Choroid plexus epithelial cell (primary cell): ENCODE measurements around the gene FAR2.

ENCODE experiments used
- DNase-seq: peaks from one replicate; pipeline ENCODE4 v3.0.0-alpha.2; 2010; ENCODE audit warnings: low read depth
- H3K4me3 ChIP-seq: 2 replicates; pipeline ENCODE4 v1.5.1; 2011; ENCODE audit warnings: low read depth, mild to moderate bottlenecking, control low read depth, low read length, moderate library complexity
- CTCF ChIP-seq: conservative IDR thresholded peaks from 2 replicates; pipeline ENCODE4 v1.5.1; 2011; ENCODE audit warnings: low read depth, mild to moderate bottlenecking, control low read depth, inconsistent platforms, low read length, moderate library complexity

The FAR2 gene

GRCh38 chr12:29216797-29217575 lies 67.9 kb downstream of the FAR2 start:
- TF ChIP-seq CTCF = no peak
- DNase-seq = peak; percentile 67

GRCh38 chr12:29220632-29221336 lies 71.7 kb downstream of the FAR2 start:
- no peak for DNase-seq
- TF ChIP-seq CTCF = no peak
- no peak overlapping the region for H3K4me3 ChIP-seq

More at GRCh38 chr12:29216797-29217575, 67.9 kb downstream of the FAR2 start:
- H3K4me3 ChIP-seq = no peak overlapping the region

GRCh38 chr12:29222200-29222599 lies 73.1 kb downstream of the FAR2 start:
- no peak for DNase-seq
- no peak for TF ChIP-seq CTCF
- no peak overlapping the region for H3K4me3 ChIP-seq

GRCh38 chr12:29223426-29223825 lies 74.3 kb downstream of the FAR2 start:
- no peak overlapping the region for H3K4me3 ChIP-seq
- no peak for TF ChIP-seq CTCF
- no peak for DNase-seq

GRCh38 chr12:29223956-29224543 lies 75.0 kb downstream of the FAR2 start:
- no peak for TF ChIP-seq CTCF
- H3K4me3 ChIP-seq = no peak overlapping the region
- DNase-seq = peak; percentile 31

GRCh38 chr12:29224572-29224971 lies 75.5 kb downstream of the FAR2 start:
- H3K4me3 ChIP-seq = no peak overlapping the region
- peak; percentile 58 for DNase-seq
- TF ChIP-seq CTCF = no peak
